HS-5 (cell line): ENCODE results near the gene GIMAP8.
A peak's percentile ranks its signal among the peaks of the same experiment; 100 is the strongest.
"Not testable (repeated sequence)": the region's sequence is repeated elsewhere in the genome, so short reads cannot be mapped to it uniquely, and the experiment has no call there.

Experiments used
- DNase-seq: peaks from one replicate; pipeline ENCODE4 v3.0.0-alpha.2; 2012; ENCODE audit warnings: low read depth

Gene GIMAP8

GRCh38 chr7:150435390-150436073 is 14.9 kb upstream of the GIMAP8 start:
- DNase-seq: no peak

- DNase-seq: peak; percentile 49
Observed at GRCh38 chr7:150439967-150440366, 10.5 kb upstream of the GIMAP8 start.

- DNase-seq: no peak
Observed at GRCh38 chr7:150441524-150441923, 8.9 kb upstream of the GIMAP8 start.

GRCh38 chr7:150442811-150443210 is 7.6 kb upstream of the GIMAP8 start:
- no peak for DNase-seq

GRCh38 chr7:150443793-150444540 is 6.5 kb upstream of the GIMAP8 start:
- no peak for DNase-seq

GRCh38 chr7:150444674-150445365 is 5.6 kb upstream of the GIMAP8 start:
- no peak for DNase-seq

- no peak for DNase-seq
Observed at GRCh38 chr7:150446288-150446938, 4.0 kb upstream of the GIMAP8 start.

GRCh38 chr7:150447966-150448788 is 2.3 kb upstream of the GIMAP8 start:
- no peak for DNase-seq

GRCh38 chr7:150448789-150449147 is 1.7 kb upstream of the GIMAP8 start:
- no peak for DNase-seq

- DNase-seq: no peak
Observed at GRCh38 chr7:150449206-150449952, 1.1 kb upstream of the GIMAP8 start.

- no peak for DNase-seq
Observed at GRCh38 chr7:150451097-150451793, 815 bp downstream of the GIMAP8 start.

GRCh38 chr7:150451833-150452461 is 1.5 kb downstream of the GIMAP8 start:
- no peak for DNase-seq

GRCh38 chr7:150453181-150453580 is 2.8 kb downstream of the GIMAP8 start:
- DNase-seq: no peak

GRCh38 chr7:150453892-150454291 is 3.5 kb downstream of the GIMAP8 start:
- DNase-seq: no peak

- not testable (repeated sequence) for DNase-seq
Observed at GRCh38 chr7:150457064-150457463, 6.6 kb downstream of the GIMAP8 start.

GRCh38 chr7:150458235-150458634 is 7.8 kb downstream of the GIMAP8 start:
- DNase-seq: no peak

- no peak for DNase-seq
Observed at GRCh38 chr7:150458756-150459155, 8.3 kb downstream of the GIMAP8 start.

GRCh38 chr7:150461520-150461919 is 11.1 kb downstream of the GIMAP8 start:
- DNase-seq: no peak

GRCh38 chr7:150462413-150462812 is 12.0 kb downstream of the GIMAP8 start:
- DNase-seq: no peak

- DNase-seq: no peak
Observed at GRCh38 chr7:150463461-150463860, 13.0 kb downstream of the GIMAP8 start.
